Keratinocyte (primary cell): ENCODE data around the gene TADA3. TPM values are rescaled to one million over a fixed set of nuclear protein-coding genes. Genes with fewer than 3 reads are reported as not detected.

Source experiments
- DNase-seq: peaks from one replicate; pipeline ENCODE4 v3.0.0-alpha.2; 2011; ENCODE audit warnings: low read depth, missing footprints, low spot score
- FAIRE-seq: peaks from 2 replicates; lab custom pipeline; 2011; peaks lifted over from hg19 to GRCh38; lab: Jason Lieb, UNC
- H2AFZ ChIP-seq: 2 replicates; pipeline ENCODE4 v1.6.0; 2012; ENCODE audit warnings: low read length, control low read depth, inconsistent platforms; ENCODE audit not compliant: control insufficient read depth
- H3K27ac ChIP-seq: 2 replicates; pipeline ENCODE4 v1.5.1; 2011; ENCODE audit warnings: low read length; ENCODE audit not compliant: control insufficient read depth, insufficient read depth
- H3K27me3 ChIP-seq: 3 replicates; pipeline ENCODE4 v1.6.0; 2011; ENCODE audit warnings: low read length; ENCODE audit not compliant: control insufficient read depth, insufficient read depth; ENCODE audit errors: extremely low read depth
- H3K36me3 ChIP-seq, 2 experiments: 2 replicates in 1 of 2; 3 replicates in 1 of 2; pipeline ENCODE4 v1.5.1; 2011; ENCODE audit warnings: low read length in 2 of 2, mild to moderate bottlenecking in 1 of 2; ENCODE audit not compliant: control insufficient read depth in 2 of 2, insufficient read depth in 2 of 2; ENCODE audit errors: extremely low read depth in 1 of 2
- H3K4me1 ChIP-seq: 3 replicates; pipeline ENCODE4 v1.5.1; 2011; ENCODE audit warnings: low read length; ENCODE audit not compliant: control insufficient read depth, insufficient read depth; ENCODE audit errors: extremely low read depth
- H3K4me2 ChIP-seq: 3 replicates; pipeline ENCODE4 v1.6.0; 2011; ENCODE audit warnings: low read depth, low read length; ENCODE audit not compliant: control insufficient read depth, insufficient read depth; ENCODE audit errors: extremely low read depth
- H3K4me3 ChIP-seq, 3 experiments: fragments of 200-600 bp in 1 of 3; sonication (generic) in 1 of 3; 2 replicates in 2 of 3; 3 replicates in 1 of 3; pipeline ENCODE4 v1.5.1; 2011 to 2016; ENCODE audit warnings: low read length in 3 of 3, mild to moderate bottlenecking in 3 of 3, control low read depth in 2 of 3, inconsistent platforms in 1 of 3, low read depth in 1 of 3, mixed read lengths in 1 of 3, mixed run types in 1 of 3, moderate library complexity in 1 of 3; ENCODE audit not compliant: control insufficient read depth in 2 of 3, insufficient read depth in 2 of 3; ENCODE audit errors: extremely low read depth in 1 of 3
- H3K79me2 ChIP-seq: 2 replicates; pipeline ENCODE4 v1.6.0; 2012; ENCODE audit warnings: low read length; ENCODE audit not compliant: control insufficient read depth, insufficient read depth
- H3K9ac ChIP-seq: 3 replicates; pipeline ENCODE4 v1.6.0; 2011; ENCODE audit warnings: low read length; ENCODE audit not compliant: control insufficient read depth, insufficient read depth; ENCODE audit errors: extremely low read depth
- H3K9me1 ChIP-seq: 3 replicates; pipeline ENCODE4 v1.6.0; 2011; ENCODE audit warnings: low read length; ENCODE audit not compliant: control insufficient read depth, insufficient read depth; ENCODE audit errors: extremely low read depth
- H3K9me3 ChIP-seq: 2 replicates; pipeline ENCODE4 v1.5.1; 2012; ENCODE audit warnings: low read depth, low read length; ENCODE audit not compliant: control insufficient read depth
- H4K20me1 ChIP-seq: 3 replicates; pipeline ENCODE4 v1.6.0; 2011; ENCODE audit warnings: low read length; ENCODE audit not compliant: control insufficient read depth, insufficient read depth; ENCODE audit errors: extremely low read depth
- EZH2 ChIP-seq: IDR thresholded peaks from one replicate; pipeline ENCODE4 v1.6.1; 2012; ENCODE audit warnings: inconsistent platforms, mild to moderate bottlenecking, low read length, moderate library complexity
- dilution Hi-C: fragments of 300-500 bp; cut with MboI; formaldehyde crosslinking; loops from one replicate; pipeline ENCODE4 v1.7.0; 2020; ENCODE audit warnings: low sequenced_read_pairs; ENCODE audit not compliant: extremely low pct_ligation_motif_present
- polyA plus RNA-seq, 5 experiments: library from polyadenylated mRNA; depleted of rRNA in 3 of 5; stranded (reverse) in 3 of 5; stranded (forward) in 1 of 5; unstranded in 1 of 5; fragments of >200 nt; gene quantifications; 1 replicate in 1 of 5; 2 replicates in 3 of 5; 3 replicates in 1 of 5; pipeline versions ENCODE4 v1.2.1 to v1.2.3, GENCODE V29; 2011 to 2012; ENCODE audit warnings: missing spikeins in 2 of 5, low read depth in 1 of 5, low replicate concordance in 1 of 5
- TF ChIP-seq, protein P1 (sequence below), 3 experiments: IDR thresholded peaks in 1 of 3; conservative IDR thresholded peaks in 1 of 3; optimal IDR thresholded peaks in 1 of 3; 2 replicates in 2 of 3; 3 replicates in 1 of 3; pipeline versions ENCODE3 to v1.5.1; 2011; ENCODE audit warnings: low read length in 3 of 3, mild to moderate bottlenecking in 3 of 3, moderate library complexity in 2 of 3, control low read depth in 1 of 3, inconsistent platforms in 1 of 3; ENCODE audit not compliant: insufficient read depth in 2 of 3; ENCODE audit errors: extremely low read depth in 1 of 3

Gene TADA3
- polyA plus RNA-seq, 1 donor (not counting 4 experiments of a cell fraction or from before 2014, with no cell fraction given) = 29.6 TPM

DNA sequence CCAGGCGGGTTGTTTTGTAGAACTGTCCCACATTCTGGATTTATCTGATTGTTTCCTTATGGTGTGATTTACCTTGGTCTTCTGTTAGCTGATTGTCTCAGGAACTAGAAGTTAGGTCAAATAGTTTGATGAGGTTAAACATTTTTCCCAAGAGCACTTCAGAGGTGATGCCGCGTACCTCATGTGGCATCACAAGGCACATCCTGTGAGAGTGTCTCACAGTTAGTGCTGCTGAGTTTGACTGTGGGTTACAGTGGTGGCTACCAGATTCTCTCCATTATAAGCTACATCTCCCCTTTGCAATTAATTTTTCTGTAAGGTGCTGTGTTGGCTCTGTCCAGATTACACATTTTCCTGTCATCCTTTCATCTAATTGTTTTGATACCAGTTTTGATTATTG, 39.0 kb upstream of the TADA3 start:
- Histone ChIP-seq H3K79me2 (no peaks in the 10 kb centered on the region), H3K27me3 (no peaks in the 10 kb centered on the region), H3K4me1 (no peaks in the 10 kb centered on the region), H3K9me3 (no peaks in the 10 kb centered on the region), H3K27ac (no peak overlapping the region), H3K9ac (no peak overlapping the region), H3K4me3 (no peak overlapping the region), H4K20me1 (no peaks in the 10 kb centered on the region), H3K4me2 (no peak overlapping the region), H2AFZ (no peak overlapping the region), H3K36me3 (peaks cover 13 to 18% of the 10 kb centered on the region in 2 experiments), H3K9me1 (no peaks in the 10 kb centered on the region)
- DNase-seq (no peak), FAIRE-seq (no peak)
- TF ChIP-seq, protein P1, sequence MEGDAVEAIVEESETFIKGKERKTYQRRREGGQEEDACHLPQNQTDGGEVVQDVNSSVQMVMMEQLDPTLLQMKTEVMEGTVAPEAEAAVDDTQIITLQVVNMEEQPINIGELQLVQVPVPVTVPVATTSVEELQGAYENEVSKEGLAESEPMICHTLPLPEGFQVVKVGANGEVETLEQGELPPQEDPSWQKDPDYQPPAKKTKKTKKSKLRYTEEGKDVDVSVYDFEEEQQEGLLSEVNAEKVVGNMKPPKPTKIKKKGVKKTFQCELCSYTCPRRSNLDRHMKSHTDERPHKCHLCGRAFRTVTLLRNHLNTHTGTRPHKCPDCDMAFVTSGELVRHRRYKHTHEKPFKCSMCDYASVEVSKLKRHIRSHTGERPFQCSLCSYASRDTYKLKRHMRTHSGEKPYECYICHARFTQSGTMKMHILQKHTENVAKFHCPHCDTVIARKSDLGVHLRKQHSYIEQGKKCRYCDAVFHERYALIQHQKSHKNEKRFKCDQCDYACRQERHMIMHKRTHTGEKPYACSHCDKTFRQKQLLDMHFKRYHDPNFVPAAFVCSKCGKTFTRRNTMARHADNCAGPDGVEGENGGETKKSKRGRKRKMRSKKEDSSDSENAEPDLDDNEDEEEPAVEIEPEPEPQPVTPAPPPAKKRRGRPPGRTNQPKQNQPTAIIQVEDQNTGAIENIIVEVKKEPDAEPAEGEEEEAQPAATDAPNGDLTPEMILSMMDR (optimal IDR thresholded peaks at IDR 0.05 in 1 of 3, IDR thresholded peaks at IDR 0.05 in 1 of 3, conservative IDR thresholded peaks at IDR 0.05 in 1 of 3; ENCODE audit: extremely low read depth in 1 of 3, insufficient read depth in 2 of 3, low read length in 3 of 3) = no peak
- TF ChIP-seq EZH2 = no peak
- dilution Hi-C loops = no loop called here

DNA sequence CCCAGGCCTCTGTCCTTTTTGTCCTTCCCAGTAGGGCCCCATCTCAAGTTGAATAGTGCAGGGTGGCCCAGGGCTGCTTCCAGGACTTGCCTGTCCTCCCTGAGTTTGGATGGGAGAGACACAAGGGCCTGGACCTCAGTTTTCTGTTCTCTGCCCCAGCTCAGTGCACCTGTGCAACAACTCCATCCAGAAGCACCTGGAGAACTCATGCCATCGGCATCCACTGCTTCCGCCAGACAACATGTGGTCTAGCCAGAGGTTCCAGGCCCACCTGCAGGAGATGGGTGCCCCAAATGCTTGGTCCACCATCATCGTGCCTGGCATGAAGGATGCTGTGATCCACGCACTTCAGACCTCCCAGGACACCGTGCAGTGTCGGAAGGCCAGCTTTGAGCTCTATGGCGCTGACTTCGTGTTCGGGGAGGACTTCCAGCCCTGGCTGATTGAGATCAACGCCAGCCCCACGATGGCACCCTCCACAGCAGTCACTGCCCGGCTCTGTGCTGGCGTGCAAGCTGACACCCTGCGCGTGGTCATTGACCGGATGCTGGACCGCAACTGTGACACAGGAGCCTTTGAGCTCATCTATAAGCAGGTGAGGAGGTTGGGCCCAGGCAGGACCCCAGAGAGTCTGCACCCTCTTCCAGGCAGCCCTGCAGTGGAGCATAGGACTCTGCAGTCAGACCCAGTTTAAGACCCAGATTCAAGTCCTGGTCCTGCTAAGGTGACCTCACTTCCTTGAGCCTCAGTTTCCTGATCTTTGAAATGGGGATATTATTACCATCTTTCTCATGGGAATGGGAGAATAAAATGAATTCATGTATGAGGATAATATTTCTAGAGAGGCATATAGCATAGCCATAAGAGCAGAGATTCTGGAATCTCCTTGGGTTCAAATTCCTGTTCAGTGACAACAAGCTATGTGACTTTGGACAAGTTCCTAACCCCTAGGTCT, 36.8 kb upstream of the TADA3 start:
- Histone ChIP-seq H3K36me3 (peaks cover 3 to 8% of the 10 kb centered on the region in 2 experiments), H3K4me3 (no peak overlapping the region), H3K4me1 (no peaks in the 10 kb centered on the region), H3K9me1 (no peaks in the 10 kb centered on the region), H3K27me3 (no peaks in the 10 kb centered on the region), H3K27ac (no peak overlapping the region), H2AFZ (no peak overlapping the region), H3K4me2 (no peak overlapping the region), H3K9me3 (no peaks in the 10 kb centered on the region), H3K9ac (no peak overlapping the region), H3K79me2 (no peaks in the 10 kb centered on the region), H4K20me1 (no peaks in the 10 kb centered on the region)
- dilution Hi-C loops = no loop called here
- no peak for DNase-seq
- FAIRE-seq = no peak
- no peak for TF ChIP-seq EZH2
- TF ChIP-seq, protein P1 (optimal IDR thresholded peaks at IDR 0.05 in 1 of 3, IDR thresholded peaks at IDR 0.05 in 1 of 3, conservative IDR thresholded peaks at IDR 0.05 in 1 of 3; ENCODE audit: extremely low read depth in 1 of 3, insufficient read depth in 2 of 3, low read length in 3 of 3) = no peak
